Stimulated activated naive B cell treated with anti-CD40 and anti-IgM and Interleukin-4, amounts not matched to agents 10 μg/mL and 1 μg/mL and 100 μg/mL, for 72 hours (primary cell): ENCODE results near the gene MTA1.
A peak's percentile ranks its signal among the peaks of the same experiment; 100 is the strongest.

Source experiments
- ATAC-seq, 2 donors: fragments of 150-1000 bp; cut with Tn5 transposase; replicated peaks; 2 replicates each; pipeline ENCODE4 v1.10.0; 2021; ENCODE audit warnings: moderate library complexity in 1 of 2
- DNase-seq: peaks from one replicate; pipeline ENCODE4 v3.0.0; 2021
- H3K27ac Mint-ChIP-seq: one replicate; pipeline ENCODE4 v1.8.0; 2022; ENCODE audit warnings: mild to moderate bottlenecking, mixed read lengths
- H3K27me3 Mint-ChIP-seq, 2 donors: one replicate each; pipeline ENCODE4 v1.8.0; 2022; ENCODE audit warnings: mixed read lengths in 2 of 2
- H3K36me3 Mint-ChIP-seq, 2 donors: one replicate each; pipeline ENCODE4 v1.8.0; 2022; ENCODE audit warnings: mixed read lengths in 2 of 2, mild to moderate bottlenecking in 1 of 2
- H3K4me1 Mint-ChIP-seq, 2 donors: one replicate each; pipeline ENCODE4 v1.8.0; 2022; ENCODE audit warnings: mixed read lengths in 2 of 2, mild to moderate bottlenecking in 1 of 2
- H3K4me3 Mint-ChIP-seq, 2 donors: one replicate each; pipeline ENCODE4 v1.8.0; 2022; ENCODE audit warnings: mild to moderate bottlenecking in 2 of 2, mixed read lengths in 2 of 2, moderate library complexity in 1 of 2
- H3K9me3 Mint-ChIP-seq, 2 donors: one replicate each; pipeline ENCODE4 v1.8.0; 2022; ENCODE audit warnings: mixed read lengths in 2 of 2, mild to moderate bottlenecking in 1 of 2

MTA1 gene

GRCh38 chr14:105410642-105411016, 9.0 kb upstream of the MTA1 start:
- H3K27me3 Mint-ChIP-seq, result peaks cover 9 to 23% of the 10 kb centered on the region in 2 donors
- DNase-seq (no peak), ATAC-seq (no peak)
- H3K27ac Mint-ChIP-seq, result peak overlapping the region; percentile 37
- peaks cover 0 to 18% of the 10 kb centered on the region in 2 donors for H3K36me3 Mint-ChIP-seq
- H3K9me3 Mint-ChIP-seq, result no peaks in the 10 kb centered on the region
- peak overlapping the region; percentile 66 to 82 for H3K4me3 Mint-ChIP-seq
- peaks cover 23 to 56% of the 10 kb centered on the region in 2 donors for H3K4me1 Mint-ChIP-seq

DNA sequence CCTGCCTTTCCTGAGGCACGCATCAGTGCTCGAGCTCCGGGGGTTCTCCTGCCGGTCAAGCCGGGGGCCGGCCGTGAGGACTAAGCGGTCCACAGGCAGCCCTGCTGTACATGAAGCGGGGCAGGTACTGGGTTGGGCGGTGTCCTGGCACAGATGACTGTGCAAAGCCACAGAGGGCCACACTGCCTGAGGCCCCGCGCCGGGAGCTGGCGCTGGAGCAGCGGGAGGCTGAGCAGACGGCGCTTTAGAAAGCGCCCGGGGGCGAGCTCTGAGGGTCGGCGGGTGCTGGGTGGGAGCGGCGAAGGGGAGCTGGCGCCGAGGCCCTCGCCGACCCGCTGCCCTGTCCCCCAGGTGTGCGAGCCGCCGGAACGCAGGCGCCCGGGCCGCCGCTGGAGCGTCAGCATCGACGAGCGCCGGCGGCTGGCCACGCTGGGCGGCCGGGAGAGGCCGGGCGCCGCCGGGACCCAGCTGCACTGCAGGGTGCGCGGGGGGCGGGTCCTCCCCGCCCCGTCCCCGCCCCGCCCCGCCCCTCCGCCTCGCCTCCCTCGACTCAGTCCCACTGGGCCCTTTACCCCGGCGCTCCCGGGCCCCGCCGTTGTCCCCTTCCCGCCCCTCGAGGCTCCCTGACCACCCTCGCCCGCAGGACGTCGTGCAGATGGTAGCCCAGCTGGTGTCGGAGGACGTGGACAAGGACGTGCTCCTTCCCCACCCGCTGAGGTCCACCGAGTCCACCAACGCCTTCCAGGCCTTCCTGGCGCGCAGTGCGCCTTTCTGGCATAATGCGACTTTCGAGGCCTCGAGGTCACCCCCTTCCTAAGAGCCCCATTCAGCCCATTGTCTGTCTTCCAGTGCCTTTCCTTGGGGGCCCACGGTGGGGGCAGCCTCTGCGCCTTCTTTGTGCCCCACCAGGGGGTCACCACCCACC, 8.3 kb upstream of the MTA1 start:
- peak; percentile 52 to 56 for ATAC-seq

DNA sequence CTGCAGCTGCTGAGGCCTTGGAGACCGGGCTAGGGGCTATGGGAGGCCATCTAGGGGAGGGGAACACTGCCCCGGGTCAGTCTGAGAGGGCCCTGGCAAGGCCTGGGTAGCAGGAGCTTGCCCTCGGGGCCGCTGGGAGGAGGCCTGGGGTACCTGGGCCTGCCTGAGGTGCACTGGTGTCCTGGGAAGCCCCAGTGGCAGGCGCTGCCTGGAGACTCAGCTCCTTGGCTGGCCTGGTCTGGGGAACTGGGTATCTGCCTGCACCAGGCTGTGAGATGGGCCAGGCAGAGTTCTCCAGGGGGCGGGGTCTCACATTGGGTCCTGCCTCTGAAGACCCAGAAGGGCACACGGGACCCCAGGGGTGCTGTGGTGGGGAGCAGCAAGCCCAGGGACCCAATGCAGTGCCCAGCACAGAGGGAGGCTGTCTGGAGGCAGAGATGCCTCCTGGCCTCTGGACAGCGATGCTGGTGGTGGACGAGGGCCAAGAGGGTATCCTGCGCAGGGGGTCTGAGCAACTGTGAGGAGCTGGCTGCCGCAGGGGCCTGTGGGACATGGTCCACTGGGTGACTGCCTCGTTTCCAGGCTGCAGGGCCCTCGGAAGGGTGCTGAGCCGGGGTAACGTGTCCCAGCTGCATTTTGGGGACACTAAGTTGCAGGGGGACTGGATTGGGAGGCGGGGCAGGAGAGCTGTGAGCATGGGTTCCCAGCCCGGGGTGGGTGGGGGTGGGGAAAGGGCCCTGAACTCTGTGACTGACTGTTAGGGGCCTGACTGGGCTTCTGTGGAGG, 7.4 kb upstream of the MTA1 start:
- Mint-ChIP-seq H3K27ac (peak overlapping the region; percentile 56), H3K27me3 (peaks cover 9 to 23% of the 10 kb centered on the region in 2 donors), H3K4me1 (peaks cover 22 to 44% of the 10 kb centered on the region in 2 donors), H3K9me3 (no peaks in the 10 kb centered on the region), H3K4me3 (peak overlapping the region; percentile 67 to 74), H3K36me3 (peaks cover 0 to 15% of the 10 kb centered on the region in 2 donors)
- no peak for ATAC-seq
- no peak for DNase-seq

More for the DNA sequence above, 8.3 kb upstream of the MTA1 start:
- Mint-ChIP-seq H3K4me3 (peak overlapping the region; percentile 67 to 82), H3K27me3 (peaks cover 9 to 23% of the 10 kb centered on the region in 2 donors), H3K4me1 (peaks cover 20 to 49% of the 10 kb centered on the region in 2 donors), H3K36me3 (peaks cover 0 to 18% of the 10 kb centered on the region in 2 donors), H3K27ac (peak overlapping the region; percentile 56), H3K9me3 (no peaks in the 10 kb centered on the region)
- no peak for DNase-seq

DNA sequence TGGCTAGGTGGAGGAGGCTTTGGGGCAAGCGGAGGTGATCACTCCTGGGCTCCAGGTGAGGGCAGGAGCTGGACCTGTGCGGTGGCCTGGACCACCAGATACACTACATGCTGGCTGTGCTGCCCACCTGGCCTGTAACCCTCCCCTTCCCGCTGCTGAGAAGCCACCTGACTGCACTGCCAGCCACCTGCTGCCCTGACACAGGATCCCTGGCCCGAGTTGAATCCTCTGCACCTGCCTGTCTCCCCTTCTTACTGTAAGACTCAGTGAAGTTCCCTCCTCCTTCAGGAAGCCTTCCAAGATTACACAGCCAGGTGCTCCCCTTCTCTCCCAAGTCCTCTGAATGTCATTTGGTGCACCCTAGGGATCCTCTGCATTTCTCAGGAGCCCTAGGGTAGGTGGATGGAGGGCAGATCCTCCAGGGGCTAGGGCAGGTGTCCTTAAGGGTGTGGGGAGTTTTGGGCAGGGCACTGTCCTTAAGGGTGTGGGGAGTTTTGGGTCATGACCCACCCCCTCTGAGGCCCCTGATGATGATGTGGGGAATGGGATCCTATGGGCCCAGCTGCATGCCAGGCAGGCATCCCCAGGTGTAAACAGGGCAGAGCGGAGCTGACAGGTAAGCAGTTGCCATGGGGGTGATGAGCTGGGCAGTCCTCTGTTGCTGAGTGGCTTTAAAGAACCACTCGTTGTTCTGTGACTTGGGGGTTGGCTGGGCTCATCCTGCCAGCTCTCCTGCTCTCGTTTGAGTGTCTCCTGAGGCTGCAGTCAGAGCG, 6.7 kb upstream of the MTA1 start:
- Mint-ChIP-seq H3K9me3 (no peaks in the 10 kb centered on the region), H3K36me3 (peaks cover 0 to 10% of the 10 kb centered on the region in 2 donors), H3K4me1 (peaks cover 20 to 46% of the 10 kb centered on the region in 2 donors), H3K27me3 (peaks cover 9 to 23% of the 10 kb centered on the region in 2 donors), H3K4me3 (peak overlapping the region in 1 of 2 donors; percentile 6), H3K27ac (no peak overlapping the region)
- no peak for ATAC-seq
- no peak for DNase-seq

GRCh38 chr14:105413544-105413886, 6.1 kb upstream of the MTA1 start:
- DNase-seq, result no peak

GRCh38 chr14:105414456-105415371, 4.9 kb upstream of the MTA1 start:
- no peaks in the 10 kb centered on the region for H3K9me3 Mint-ChIP-seq
- peak overlapping the region; percentile 31 for H3K27ac Mint-ChIP-seq
- DNase-seq (peak; percentile 66), ATAC-seq (peak; percentile 85 to 86)
- peak overlapping the region; percentile 76 to 82 for H3K4me3 Mint-ChIP-seq
- peaks cover 18 to 49% of the 10 kb centered on the region in 2 donors for H3K4me1 Mint-ChIP-seq
- H3K36me3 Mint-ChIP-seq, result peaks cover 0 to 3% of the 10 kb centered on the region in 2 donors
- peaks cover 9 to 23% of the 10 kb centered on the region in 2 donors for H3K27me3 Mint-ChIP-seq

More at GRCh38 chr14:105413544-105413886, 6.1 kb upstream of the MTA1 start:
- no peak for ATAC-seq
- Mint-ChIP-seq H3K27me3 (peaks cover 9 to 23% of the 10 kb centered on the region in 2 donors), H3K9me3 (no peaks in the 10 kb centered on the region), H3K4me3 (no peak overlapping the region), H3K4me1 (peaks cover 20 to 52% of the 10 kb centered on the region in 2 donors), H3K27ac (no peak overlapping the region), H3K36me3 (peaks cover 0 to 9% of the 10 kb centered on the region in 2 donors)

- Mint-ChIP-seq H3K4me3 (peak overlapping the region; percentile 71 to 82), H3K4me1 (peaks cover 16 to 47% of the 10 kb centered on the region in 2 donors), H3K27me3 (peaks cover 9 to 21% of the 10 kb centered on the region in 2 donors), H3K36me3 (peaks cover under 1 to 4% of the 10 kb centered on the region in 2 donors), H3K9me3 (no peaks in the 10 kb centered on the region), H3K27ac (no peak overlapping the region)
- ATAC-seq (no peak), DNase-seq (no peak)
Measured at GRCh38 chr14:105415481-105416428, 3.9 kb upstream of the MTA1 start.

GRCh38 chr14:105416671-105417070, 3.0 kb upstream of the MTA1 start:
- Mint-ChIP-seq H3K27ac (no peak overlapping the region), H3K4me3 (peak overlapping the region in 1 of 2 donors; percentile 23), H3K36me3 (peaks cover 2 to 4% of the 10 kb centered on the region in 2 donors), H3K4me1 (peaks cover 19 to 49% of the 10 kb centered on the region in 2 donors), H3K27me3 (peaks cover 9 to 18% of the 10 kb centered on the region in 2 donors), H3K9me3 (no peaks in the 10 kb centered on the region)
- ATAC-seq (no peak), DNase-seq (no peak)

- Mint-ChIP-seq H3K36me3 (peaks cover 7 to 14% of the 10 kb centered on the region in 2 donors), H3K4me1 (peaks cover 23 to 54% of the 10 kb centered on the region in 2 donors), H3K9me3 (no peaks in the 10 kb centered on the region), H3K27me3 (peaks cover 9 to 16% of the 10 kb centered on the region in 2 donors), H3K4me3 (no peak overlapping the region), H3K27ac (peak overlapping the region; percentile 42)
- DNase-seq (no peak), ATAC-seq (no peak)
Measured at GRCh38 chr14:105417690-105418121, 1.9 kb upstream of the MTA1 start.

DNA sequence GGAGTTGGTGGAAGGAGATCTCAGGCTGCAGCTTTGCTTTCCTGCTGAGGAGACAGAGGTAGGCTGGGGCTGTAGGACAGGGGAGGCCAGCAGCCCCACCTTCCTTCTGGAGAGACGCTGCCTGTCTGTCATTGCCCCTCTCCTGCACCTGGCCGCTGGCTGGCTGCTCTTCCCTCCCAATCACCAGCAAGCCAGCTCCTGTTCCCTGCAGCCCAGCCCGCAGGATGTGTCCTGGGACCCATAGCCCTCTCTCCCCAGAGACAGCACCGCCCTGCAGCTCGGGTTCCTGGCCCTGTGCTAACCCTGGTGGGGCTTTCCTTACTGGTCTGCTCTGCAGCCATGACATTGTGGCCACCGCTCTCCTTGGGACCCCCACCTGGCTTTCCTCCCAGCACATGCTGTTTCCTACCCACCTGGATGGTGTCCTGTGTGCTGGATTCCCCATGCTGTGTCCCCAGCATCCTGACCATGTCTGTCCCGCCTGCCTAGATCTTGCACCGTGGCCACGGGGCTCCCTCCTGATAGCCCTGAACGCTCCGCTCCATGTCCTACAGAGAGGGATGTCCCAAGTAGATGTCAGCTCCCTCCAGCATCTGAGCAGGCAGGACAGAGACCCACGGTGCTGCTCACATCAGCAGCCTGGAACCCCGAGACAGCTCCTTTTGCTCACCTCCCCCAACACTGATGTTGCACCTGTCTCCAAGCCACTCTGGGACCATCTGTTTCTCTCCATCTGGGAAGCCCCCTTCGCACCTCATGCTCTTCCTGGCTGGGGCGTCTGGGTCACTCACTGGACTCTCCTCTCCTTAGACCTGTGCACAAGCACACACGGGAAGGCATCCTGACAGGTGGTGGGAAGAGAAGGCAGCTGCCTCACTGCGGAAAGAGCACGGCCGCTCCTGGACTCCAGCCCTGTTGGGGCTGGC, 1.1 kb upstream of the MTA1 start:
- Mint-ChIP-seq H3K9me3 (no peaks in the 10 kb centered on the region), H3K4me1 (peaks cover 24 to 47% of the 10 kb centered on the region in 2 donors), H3K27me3 (peaks cover under 1 to 7% of the 10 kb centered on the region in 2 donors), H3K4me3 (peak overlapping the region; percentile 79 to 84), H3K27ac (peak overlapping the region; percentile 88), H3K36me3 (peaks cover 7 to 16% of the 10 kb centered on the region in 2 donors)
- ATAC-seq (no peak), DNase-seq (no peak)
